H9 (cell line): ENCODE measurements around the gene LAMC3. TPM values are rescaled to one million over a fixed set of nuclear protein-coding genes. Genes with fewer than 3 reads are reported as not detected.
A peak's percentile ranks its signal among the peaks of the same experiment; 100 is the strongest.

Source experiments
- DNase-seq: peaks from one replicate; pipeline ENCODE4 v3.0.0-alpha.2; 2017
- H2AFZ ChIP-seq: one replicate; pipeline ENCODE4 v1.6.1; 2013; ENCODE audit warnings: mild to moderate bottlenecking, low read length, control low read depth, moderate library complexity
- H2AK5ac ChIP-seq: 2 replicates; pipeline ENCODE4 v1.6.1; 2013; ENCODE audit warnings: low read length, control low read depth, mixed read lengths; ENCODE audit not compliant: insufficient read length
- H2BK120ac ChIP-seq: one replicate; pipeline ENCODE4 v1.6.1; 2013; ENCODE audit warnings: low read depth, mild to moderate bottlenecking, low read length, control low read depth, inconsistent platforms; ENCODE audit not compliant: poor library complexity, severe bottlenecking
- H2BK12ac ChIP-seq: 2 replicates; pipeline ENCODE4 v1.6.1; 2013; ENCODE audit warnings: low read length, control low read depth, mixed read lengths, low read depth; ENCODE audit not compliant: insufficient read length
- H2BK15ac ChIP-seq: 2 replicates; pipeline ENCODE4 v1.6.1; 2013; ENCODE audit warnings: low read depth, low read length, control low read depth
- H2BK20ac ChIP-seq: one replicate; pipeline ENCODE4 v1.6.1; 2013; ENCODE audit warnings: low read depth, mild to moderate bottlenecking, low read length, control low read depth, inconsistent platforms; ENCODE audit not compliant: poor library complexity, severe bottlenecking
- H2BK5ac ChIP-seq: 2 replicates; pipeline ENCODE4 v1.6.1; 2013; ENCODE audit warnings: low read length, control low read depth, mixed read lengths; ENCODE audit not compliant: insufficient read length
- H3K14ac ChIP-seq: 2 replicates; pipeline ENCODE4 v1.6.1; 2013; ENCODE audit warnings: low read length, control low read depth; ENCODE audit not compliant: insufficient read depth
- H3K18ac ChIP-seq: 2 replicates; pipeline ENCODE4 v1.6.1; 2013; ENCODE audit warnings: low read depth, mild to moderate bottlenecking, mixed read lengths, low read length, control low read depth; ENCODE audit not compliant: insufficient read length
- H3K23ac ChIP-seq: 2 replicates; pipeline ENCODE4 v1.6.1; 2013; ENCODE audit warnings: low read length, control low read depth, mixed read lengths, low read depth; ENCODE audit not compliant: insufficient read length
- H3K23me2 ChIP-seq: 2 replicates; pipeline ENCODE4 v1.6.1; 2013; ENCODE audit warnings: low read depth, mild to moderate bottlenecking, mixed read lengths, low read length, control low read depth; ENCODE audit not compliant: insufficient read length, poor library complexity, severe bottlenecking
- H3K27ac ChIP-seq: 2 replicates; pipeline ENCODE4 v1.5.1; 2013; ENCODE audit warnings: low read length, control low read depth, mixed read lengths, low read depth; ENCODE audit not compliant: insufficient read length
- H3K27me3 ChIP-seq: 2 replicates; pipeline ENCODE4 v1.6.1; 2013; ENCODE audit warnings: low read length, control low read depth, inconsistent platforms; ENCODE audit not compliant: insufficient read depth
- H3K4ac ChIP-seq: 2 replicates; pipeline ENCODE4 v1.6.1; 2013; ENCODE audit warnings: low read depth, mild to moderate bottlenecking, control low read depth, inconsistent platforms, low read length, moderate library complexity
- H3K4me1 ChIP-seq: 2 replicates; pipeline ENCODE4 v1.6.1; 2013; ENCODE audit warnings: low read length, control low read depth, inconsistent platforms; ENCODE audit not compliant: insufficient read depth
- H3K4me2 ChIP-seq: 2 replicates; pipeline ENCODE4 v1.6.1; 2013; ENCODE audit warnings: low read length, control low read depth, mixed read lengths; ENCODE audit not compliant: insufficient read length, insufficient read depth
- H3K56ac ChIP-seq: 2 replicates; pipeline ENCODE4 v1.6.1; 2013; ENCODE audit warnings: low read depth, mild to moderate bottlenecking, mixed read lengths, low read length, control low read depth; ENCODE audit not compliant: insufficient read length
- H3K79me1 ChIP-seq: 2 replicates; pipeline ENCODE4 v1.6.1; 2013; ENCODE audit warnings: low read depth, mild to moderate bottlenecking, moderate library complexity, low read length, control low read depth, inconsistent platforms; ENCODE audit not compliant: insufficient read depth, poor library complexity, severe bottlenecking
- H3K79me2 ChIP-seq: 2 replicates; pipeline ENCODE4 v1.6.1; 2013; ENCODE audit warnings: low read length, control low read depth, inconsistent platforms; ENCODE audit not compliant: insufficient read depth
- H3K9ac ChIP-seq: 2 replicates; pipeline ENCODE4 v1.6.1; 2013; ENCODE audit warnings: low read length, control low read depth, mixed read lengths; ENCODE audit not compliant: insufficient read length; ENCODE audit errors: extremely low read depth
- H3K9me3 ChIP-seq: one replicate; pipeline ENCODE4 v1.6.1; 2013; ENCODE audit warnings: low read depth, low read length, inconsistent platforms; ENCODE audit not compliant: control insufficient read depth
- H3T11ph ChIP-seq: one replicate; pipeline ENCODE4 v1.6.1; 2013; ENCODE audit warnings: mild to moderate bottlenecking, low read length, control low read depth, inconsistent platforms
- H4K20me1 ChIP-seq: one replicate; pipeline ENCODE4 v1.6.1; 2013; ENCODE audit not compliant: control insufficient read depth, insufficient read length, insufficient read depth
- H4K5ac ChIP-seq: 2 replicates; pipeline ENCODE4 v1.6.1; 2013; ENCODE audit warnings: low read depth, mild to moderate bottlenecking, mixed read lengths, low read length, control low read depth; ENCODE audit not compliant: insufficient read length
- H4K8ac ChIP-seq: replicated peaks from 2 replicates; pipeline ENCODE4 v1.6.1; 2013; ENCODE audit warnings: low read length, control low read depth, mixed read lengths, low read depth; ENCODE audit not compliant: insufficient read length
- H4K91ac ChIP-seq: 2 replicates; pipeline ENCODE4 v1.6.1; 2013; ENCODE audit warnings: low read depth, mild to moderate bottlenecking, moderate library complexity, mixed read lengths, low read length, control low read depth; ENCODE audit not compliant: insufficient read length
- H3K27ac Mint-ChIP-seq, 3 experiments: 2 replicates in 2 of 3; 3 replicates in 1 of 3; pipeline ENCODE4 v1.8.0; 2020 to 2021; ENCODE audit warnings: mixed read lengths in 3 of 3, mild to moderate bottlenecking in 1 of 3, moderate library complexity in 1 of 3
- H3K27me3 Mint-ChIP-seq: 2 replicates; pipeline ENCODE4 v1.8.0; 2021; ENCODE audit warnings: low read depth, mild to moderate bottlenecking, moderate library complexity, mixed read lengths
- H3K36me3 Mint-ChIP-seq, 3 experiments: 2 replicates in 2 of 3; 3 replicates in 1 of 3; pipeline ENCODE4 v1.8.0; 2020 to 2021; ENCODE audit warnings: low read depth in 3 of 3, mixed read lengths in 3 of 3; ENCODE audit not compliant: insufficient read depth in 1 of 3
- H3K4me1 Mint-ChIP-seq, 2 experiments: 2 replicates each; pipeline ENCODE4 v1.8.0; 2020; ENCODE audit warnings: mixed read lengths in 2 of 2
- H3K4me3 Mint-ChIP-seq, 2 experiments: 2 replicates in 1 of 2; 3 replicates in 1 of 2; pipeline ENCODE4 v1.8.0; 2020 to 2021; ENCODE audit warnings: mild to moderate bottlenecking in 2 of 2, mixed read lengths in 2 of 2, moderate library complexity in 1 of 2
- H3K9me3 Mint-ChIP-seq, 2 experiments: 2 replicates in 1 of 2; 3 replicates in 1 of 2; pipeline ENCODE4 v1.8.0; 2020; ENCODE audit warnings: mild to moderate bottlenecking in 2 of 2, mixed read lengths in 2 of 2, moderate library complexity in 1 of 2
- WGBS: extraction: QIAGEN DNeasy Blood & Tissue Kit; methylation state at CpG from one replicate; pipeline ENCODE4 v1.1.7; 2013; ENCODE audit warnings: missing lambda C conversion rate, low lambda C conversion rate, mixed read lengths; ENCODE audit not compliant: insufficient read length; ENCODE audit errors: extremely low coverage; 5-methylcytosine and 5-hydroxymethylcytosine counted together
- total RNA-seq: library from RNA; stranded (reverse); gene quantifications from 2 replicates; pipeline ENCODE4 v1.2.1, GENCODE V29; 2021
- TF ChIP-seq, protein P1 (sequence below): fragments of 200-600 bp; sonication (generic); conservative IDR thresholded peaks from 3 replicates; pipeline ENCODE4 v1.8.0; 2021; ENCODE audit warnings: antibody characterized with exemption, mild to moderate bottlenecking

Gene LAMC3
- total RNA-seq, 1 experiment from 2014 or later = 21.7 TPM

DNA sequence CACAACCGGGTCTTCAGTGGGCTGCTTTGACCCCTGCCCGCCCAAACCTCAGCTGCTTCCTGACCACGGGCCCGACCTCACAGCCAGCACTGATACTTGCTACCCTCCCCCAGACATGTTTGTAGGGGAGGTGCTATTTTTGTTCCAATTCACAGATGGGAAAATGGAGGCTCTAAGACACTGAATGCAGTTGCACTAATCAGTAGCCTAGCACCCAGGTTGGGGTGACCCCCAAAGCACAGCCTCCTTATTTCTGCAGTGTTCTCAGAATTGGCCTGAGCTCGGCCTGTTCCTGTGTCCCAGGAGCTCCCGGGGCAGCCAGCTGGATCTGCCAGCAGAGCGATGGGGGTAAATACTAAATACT, 22.6 kb downstream of the LAMC3 start:
- no peak overlapping the region for H4K91ac ChIP-seq
- no peak overlapping the region for H3K23ac ChIP-seq
- no peaks in the 10 kb centered on the region for H3K27me3 ChIP-seq
- no peaks in the 10 kb centered on the region for H4K20me1 ChIP-seq
- H2AFZ ChIP-seq = no peak overlapping the region
- TF ChIP-seq, protein P1, sequence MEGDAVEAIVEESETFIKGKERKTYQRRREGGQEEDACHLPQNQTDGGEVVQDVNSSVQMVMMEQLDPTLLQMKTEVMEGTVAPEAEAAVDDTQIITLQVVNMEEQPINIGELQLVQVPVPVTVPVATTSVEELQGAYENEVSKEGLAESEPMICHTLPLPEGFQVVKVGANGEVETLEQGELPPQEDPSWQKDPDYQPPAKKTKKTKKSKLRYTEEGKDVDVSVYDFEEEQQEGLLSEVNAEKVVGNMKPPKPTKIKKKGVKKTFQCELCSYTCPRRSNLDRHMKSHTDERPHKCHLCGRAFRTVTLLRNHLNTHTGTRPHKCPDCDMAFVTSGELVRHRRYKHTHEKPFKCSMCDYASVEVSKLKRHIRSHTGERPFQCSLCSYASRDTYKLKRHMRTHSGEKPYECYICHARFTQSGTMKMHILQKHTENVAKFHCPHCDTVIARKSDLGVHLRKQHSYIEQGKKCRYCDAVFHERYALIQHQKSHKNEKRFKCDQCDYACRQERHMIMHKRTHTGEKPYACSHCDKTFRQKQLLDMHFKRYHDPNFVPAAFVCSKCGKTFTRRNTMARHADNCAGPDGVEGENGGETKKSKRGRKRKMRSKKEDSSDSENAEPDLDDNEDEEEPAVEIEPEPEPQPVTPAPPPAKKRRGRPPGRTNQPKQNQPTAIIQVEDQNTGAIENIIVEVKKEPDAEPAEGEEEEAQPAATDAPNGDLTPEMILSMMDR = no peak
- no peak overlapping the region for H2BK5ac ChIP-seq
- no peaks in the 10 kb centered on the region for H3K79me1 ChIP-seq
- H4K5ac ChIP-seq = no peak overlapping the region
- no peak overlapping the region for H3K27ac ChIP-seq
- Mint-ChIP-seq H3K27ac (no peak overlapping the region; a peak in 1 of 7 replicates), H3K4me3 (no peak overlapping the region), H3K4me1 (peaks cover 0 to 4% of the 10 kb centered on the region in 2 experiments; a peak in 1 of 4 replicates), H3K9me3 (no peaks in the 10 kb centered on the region), H3K36me3 (no peaks in the 10 kb centered on the region), H3K27me3 (no peaks in the 10 kb centered on the region)
- no peak overlapping the region for H2BK15ac ChIP-seq
- no peak overlapping the region for H2AK5ac ChIP-seq
- H3K4ac ChIP-seq = no peak overlapping the region
- no peak overlapping the region for H3K9ac ChIP-seq
- H2BK12ac ChIP-seq = no peak overlapping the region
- no peaks in the 10 kb centered on the region for H3K79me2 ChIP-seq
- H2BK20ac ChIP-seq = no peak overlapping the region
- no peaks in the 10 kb centered on the region for H3K9me3 ChIP-seq
- H4K8ac ChIP-seq = no peak overlapping the region
- no peak for DNase-seq
- peaks cover 4% of the 10 kb centered on the region for H3K23me2 ChIP-seq
- H3K4me2 ChIP-seq = no peak overlapping the region
- no peak overlapping the region for H3K18ac ChIP-seq
- no peak overlapping the region for H2BK120ac ChIP-seq
- no peak overlapping the region for H3T11ph ChIP-seq
- H3K56ac ChIP-seq = no peak overlapping the region
- H3K4me1 ChIP-seq = no peaks in the 10 kb centered on the region
- H3K14ac ChIP-seq = peak overlapping the region; percentile 4; the same call in 1 of the 2 replicates
- WGBS = no CpG with 5 or more reads among the region's 7 CpGs
